HEK293 (cell line): ENCODE results near the gene DCUN1D3.

ENCODE experiments used
- CTCF ChIA-PET: fragments of 350-600 bp; formaldehyde crosslinking; extraction: SDS; loops from one replicate; lab custom pipeline; 2021; ENCODE audit warnings: antibody characterized with exemption; lab: Yijun Ruan, JAX
- POLR2A ChIA-PET: fragments of 300-600 bp; formaldehyde crosslinking; extraction: SDS; loops from one replicate; lab custom pipeline; 2020; ENCODE audit warnings: antibody characterized with exemption, inconsistent platforms; lab: Yijun Ruan, JAX
- H3K27ac ChIP-seq: fragments of 200-500 bp; sonication (Bioruptor generic); 2 replicates; pipeline ENCODE4 v1.5.1; 2014; ENCODE audit warnings: low read depth, low read length, control low read depth, inconsistent platforms; ENCODE audit errors: extremely low read depth
- H3K36me3 ChIP-seq, 2 experiments: fragments of 200-500 bp in 1 of 2; sonication (Bioruptor generic) in 1 of 2; 1 replicate in 1 of 2; 2 replicates in 1 of 2; pipeline ENCODE4 v1.5.1; 2014 to 2017; ENCODE audit warnings: inconsistent platforms in 2 of 2, low read length in 2 of 2; ENCODE audit not compliant: control insufficient read depth in 2 of 2, insufficient read depth in 1 of 2
- H3K4me1 ChIP-seq: fragments of 200-500 bp; sonication (Bioruptor generic); 2 replicates; pipeline ENCODE4 v1.5.1; 2014; ENCODE audit warnings: mild to moderate bottlenecking, low read length, inconsistent platforms; ENCODE audit not compliant: control insufficient read depth, insufficient read depth
- H3K4me3 ChIP-seq: 2 replicates; pipeline ENCODE4 v1.5.1; 2011; ENCODE audit warnings: low read depth, mild to moderate bottlenecking, control low read depth, low read length, moderate library complexity
- H3K9me3 ChIP-seq: fragments of 200-500 bp; sonication (Bioruptor generic); 2 replicates; pipeline ENCODE4 v1.5.1; 2014; ENCODE audit warnings: low read depth, low read length, inconsistent platforms; ENCODE audit not compliant: control insufficient read depth, insufficient read depth
- KLF10 ChIP-seq: fragments of 450-650 bp; IDR thresholded peaks from 2 replicates; pipeline ENCODE4 v1.5.1; 2018; ENCODE audit warnings: missing biosample characterization, mild to moderate bottlenecking, missing genetic modification characterization
- PRDM4 ChIP-seq: fragments of 450-650 bp; formaldehyde crosslinking; IDR thresholded peaks from 2 replicates; pipeline ENCODE4 v1.5.1; 2017; ENCODE audit warnings: missing biosample characterization, missing genetic modification characterization
- PRDM6 ChIP-seq: fragments of 450-650 bp; formaldehyde crosslinking; IDR thresholded peaks from 2 replicates; pipeline ENCODE4 v1.5.1; 2017; ENCODE audit warnings: missing biosample characterization, missing genetic modification characterization
- ZBTB10 ChIP-seq: fragments of 450-650 bp; formaldehyde crosslinking; IDR thresholded peaks from 2 replicates; pipeline ENCODE4 v1.5.1; 2016; ENCODE audit warnings: missing biosample characterization, missing genetic modification characterization
- ZBTB44 ChIP-seq: fragments of 450-650 bp; IDR thresholded peaks from 2 replicates; pipeline ENCODE4 v1.5.1; 2018; ENCODE audit warnings: missing biosample characterization, mild to moderate bottlenecking, missing genetic modification characterization
- ZNF121 ChIP-seq: fragments of 450-650 bp; formaldehyde crosslinking; IDR thresholded peaks from 2 replicates; pipeline ENCODE4 v1.5.1; 2016; ENCODE audit warnings: missing biosample characterization, missing genetic modification characterization
- ZNF223 ChIP-seq: fragments of 450-650 bp; formaldehyde crosslinking; IDR thresholded peaks from 2 replicates; pipeline ENCODE4 v1.5.1; 2016; ENCODE audit warnings: missing biosample characterization, missing genetic modification characterization
- ZNF341 ChIP-seq: fragments of 450-650 bp; formaldehyde crosslinking; IDR thresholded peaks from 2 replicates; pipeline ENCODE4; 2016; ENCODE audit warnings: low read depth, missing biosample characterization, missing genetic modification characterization
- ZNF350 ChIP-seq: fragments of 450-650 bp; formaldehyde crosslinking; IDR thresholded peaks from 2 replicates; pipeline ENCODE4 v1.5.0; 2017; ENCODE audit warnings: missing biosample characterization, mild to moderate bottlenecking, missing genetic modification characterization
- ZNF354C ChIP-seq: fragments of 450-650 bp; formaldehyde crosslinking; IDR thresholded peaks from 2 replicates; pipeline ENCODE4 v1.5.1; 2016; ENCODE audit warnings: missing biosample characterization, missing genetic modification characterization, low read depth, borderline replicate concordance
- ZNF449 ChIP-seq: fragments of 450-650 bp; formaldehyde crosslinking; IDR thresholded peaks from 2 replicates; pipeline ENCODE4 v1.5.1; 2017; ENCODE audit warnings: missing biosample characterization, mild to moderate bottlenecking, missing genetic modification characterization, moderate library complexity
- ZNF473 ChIP-seq: fragments of 450-650 bp; formaldehyde crosslinking; IDR thresholded peaks from 2 replicates; pipeline ENCODE4 v1.5.1; 2017; ENCODE audit warnings: missing biosample characterization, missing genetic modification characterization
- ZNF549 ChIP-seq: fragments of 450-650 bp; IDR thresholded peaks from 2 replicates; pipeline ENCODE4 v1.5.1; 2018; ENCODE audit warnings: missing biosample characterization, missing genetic modification characterization, mild to moderate bottlenecking, inconsistent platforms, moderate library complexity
- ZNF561 ChIP-seq: fragments of 450-650 bp; IDR thresholded peaks from 2 replicates; pipeline ENCODE4 v1.5.1; 2018; ENCODE audit warnings: missing biosample characterization, missing genetic modification characterization, borderline replicate concordance
- ZNF692 ChIP-seq: fragments of 450-650 bp; formaldehyde crosslinking; IDR thresholded peaks from 2 replicates; pipeline ENCODE4 v1.5.1; 2016; ENCODE audit warnings: missing biosample characterization, missing genetic modification characterization
- ZNF777 ChIP-seq: fragments of 450-650 bp; formaldehyde crosslinking; IDR thresholded peaks from 2 replicates; pipeline ENCODE4 v1.5.1; 2017; ENCODE audit warnings: missing biosample characterization, missing genetic modification characterization, borderline replicate concordance

The DCUN1D3 gene

GRCh38 chr16:20911361-20911760 lies 11.2 kb upstream of the DCUN1D3 start:
- CTCF ChIA-PET = interaction anchor here (0.6 kb wide), 2 partner anchors 75 to 108 kb away, joined by 3 read pairs; no protein-coding TSS in a partner anchor
- POLR2A ChIA-PET = no interaction called here
- Histone ChIP-seq H3K27ac (no peak overlapping the region), H3K4me3 (no peak overlapping the region), H3K36me3 (no peaks in the 10 kb centered on the region), H3K4me1 (no peaks in the 10 kb centered on the region), H3K9me3 (no peaks in the 10 kb centered on the region)
- TF ChIP-seq ZNF354C (tag by site-specific recombination) (no peak), ZNF777 (tag by site-specific recombination) (no peak), ZNF341 (no peak), ZBTB10 (tag by site-specific recombination) (no peak)

GRCh38 chr16:20910781-20911321 lies 10.7 kb upstream of the DCUN1D3 start:
- TF ChIP-seq ZNF473 (tag by site-specific recombination) = no peak
- TF ChIP-seq PRDM6 (tag by site-specific recombination) = peak; percentile 8; the same call in 1 of the 2 replicates
- ChIA-PET CTCF (interaction anchor here (1.6 kb wide), 1 partner anchor 60 kb away, joined by 3 read pairs; no protein-coding TSS in a partner anchor), POLR2A (no interaction called here)
- no peak overlapping the region for H3K27ac ChIP-seq
- no peaks in the 10 kb centered on the region for H3K9me3 ChIP-seq
- H3K36me3 ChIP-seq = no peaks in the 10 kb centered on the region
- H3K4me1 ChIP-seq = no peaks in the 10 kb centered on the region
- no peak overlapping the region for H3K4me3 ChIP-seq

GRCh38 chr16:20906341-20907255 lies 6.4 kb upstream of the DCUN1D3 start:
- CTCF ChIA-PET = interaction anchor here (0.6 kb wide), 1 partner anchor 282 kb away, joined by 5 read pairs; no protein-coding TSS in a partner anchor
- H3K9me3 ChIP-seq = no peaks in the 10 kb centered on the region
- POLR2A ChIA-PET = no interaction called here
- H3K4me3 ChIP-seq = no peak overlapping the region
- H3K36me3 ChIP-seq = no peaks in the 10 kb centered on the region
- H3K27ac ChIP-seq = no peak overlapping the region
- peaks cover 10% of the 10 kb centered on the region; the same call in 1 of the 2 replicates for H3K4me1 ChIP-seq
- TF ChIP-seq ZNF350 (tag by site-specific recombination) (no peak), ZNF561 (tag by site-specific recombination) (no peak), PRDM4 (tag by site-specific recombination) (no peak), KLF10 (tag by site-specific recombination) (no peak), ZNF449 (no peak), ZNF223 (tag by site-specific recombination) (no peak), ZNF692 (tag by site-specific recombination) (no peak), ZNF549 (tag by site-specific recombination) (no peak), ZBTB44 (tag by site-specific recombination) (no peak), ZNF121 (no peak)
